Breast epithelium (tissue), 3 donors: Measurements from ENCODE around the gene CERS4.
"Not testable (repeated sequence)": the region's sequence is repeated elsewhere in the genome, so short reads cannot be mapped to it uniquely, and the experiment has no call there.

Source experiments
- CTCF ChIP-seq, 3 donors: fragments of 450-650 bp; IDR thresholded peaks; one replicate each; pipeline ENCODE4 v1.5.1; 2016 to 2017; ENCODE audit warnings: antibody characterized with exemption in 3 of 3, mild to moderate bottlenecking in 3 of 3, moderate library complexity in 3 of 3
- POLR2A ChIP-seq: fragments of 450-650 bp; IDR thresholded peaks from one replicate; pipeline ENCODE4 v1.6.1; 2016; ENCODE audit warnings: antibody characterized with exemption, mild to moderate bottlenecking, moderate library complexity

GRCh38 chr19:8276508-8276907, 67.3 kb downstream of the CERS4 start:
- TF ChIP-seq CTCF (IDR thresholded peaks at IDR 0.05); POLR2A: not testable (repeated sequence)
